COLO668 (cell line): ENCODE data around the gene PLCB4.

Experiments
- DNase-seq: peaks from one replicate; lab custom pipeline; 2025; ENCODE audit not compliant: unreplicated experiment; lab: John Stamatoyannopoulos, UW

PLCB4 gene

DNA sequence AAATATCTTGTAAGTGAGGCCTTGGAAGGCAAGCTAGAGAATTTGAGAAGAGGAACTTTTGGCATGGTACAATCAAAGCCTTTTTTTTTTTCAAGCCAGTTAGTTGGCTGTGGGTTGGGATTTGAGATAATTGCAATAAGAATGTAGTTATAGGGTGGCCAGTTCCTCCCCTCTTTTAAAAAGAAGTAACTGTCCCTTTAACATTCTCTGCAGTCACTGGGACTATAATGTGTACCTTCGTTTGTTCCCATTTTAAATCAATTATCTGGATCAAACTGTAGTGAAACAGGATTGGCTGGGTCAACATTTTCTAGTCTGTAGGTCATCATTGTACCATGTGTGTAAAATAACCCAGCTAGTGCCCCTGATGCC lies 233.2 kb downstream of the PLCB4 start:
- DNase-seq: no peak

DNA sequence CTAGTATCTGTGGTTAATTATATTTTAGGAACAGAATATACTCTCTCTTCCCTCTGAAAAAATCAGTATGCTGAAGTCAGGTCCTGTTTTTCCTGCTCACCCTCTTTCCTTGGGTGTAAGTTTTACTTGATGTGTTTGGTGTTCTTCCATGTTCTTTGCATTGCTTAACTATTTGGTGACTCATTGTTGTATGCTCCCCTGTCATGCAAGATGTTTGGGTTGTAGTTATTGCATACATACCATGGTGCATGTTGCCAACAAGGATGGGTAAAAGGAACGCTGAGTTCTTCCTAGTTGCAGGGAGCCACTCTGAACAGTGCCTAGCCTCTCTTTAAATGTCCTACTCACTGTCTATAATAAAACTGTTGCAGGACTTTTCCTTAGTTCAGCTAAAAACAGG lies 237.6 kb downstream of the PLCB4 start:
- DNase-seq: no peak

GRCh38 chr20:9308056-9308455 lies 239.2 kb downstream of the PLCB4 start:
- DNase-seq: no peak

DNA sequence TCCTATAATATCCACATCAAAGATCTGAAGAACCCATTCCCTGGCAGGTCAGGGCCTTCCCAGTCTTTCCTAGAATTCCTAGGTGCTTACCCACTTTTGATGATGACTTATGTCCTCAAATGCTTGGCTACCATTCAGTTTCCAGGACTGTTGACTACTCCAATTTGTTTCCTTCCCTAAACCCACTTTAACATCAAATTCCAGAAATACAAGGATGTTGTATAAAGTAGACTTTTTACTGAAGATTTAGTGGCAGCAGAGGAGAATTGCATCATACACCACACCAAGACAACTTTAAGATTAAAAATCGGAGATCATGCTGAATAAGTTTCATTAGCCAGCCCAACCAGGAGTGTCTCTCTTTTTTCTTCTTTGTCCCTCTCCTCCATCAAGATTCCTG lies 242.2 kb downstream of the PLCB4 start:
- no peak for DNase-seq

- DNase-seq: no peak
Observed at GRCh38 chr20:9319687-9320384, 250.9 kb downstream of the PLCB4 start.

- no peak for DNase-seq
Observed at GRCh38 chr20:9321007-9321406, 252.1 kb downstream of the PLCB4 start.

- DNase-seq: no peak
Observed at GRCh38 chr20:9322661-9323060, 253.8 kb downstream of the PLCB4 start.

DNA sequence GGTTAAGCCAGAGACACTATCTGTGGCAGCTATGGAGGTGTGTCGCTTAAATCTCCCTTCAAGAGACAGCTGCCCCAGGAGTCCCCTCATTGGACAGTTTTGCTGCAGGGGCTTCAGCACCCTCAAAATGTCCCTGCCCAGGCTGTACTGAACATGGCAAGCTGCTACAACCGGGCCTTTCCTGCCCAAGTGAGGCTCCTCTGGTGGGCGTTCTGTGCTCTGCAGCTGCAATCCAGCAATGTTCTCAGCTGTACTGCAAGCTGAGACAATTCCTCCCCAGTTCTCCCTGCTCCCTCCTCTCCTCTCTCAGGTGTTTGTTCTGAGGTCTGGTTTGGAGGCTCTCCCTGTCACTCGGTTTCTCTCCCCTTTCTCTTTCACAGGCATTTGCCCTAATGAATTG lies 254.7 kb downstream of the PLCB4 start:
- no peak for DNase-seq

GRCh38 chr20:9329355-9330101 lies 260.6 kb downstream of the PLCB4 start:
- DNase-seq: no peak

GRCh38 chr20:9330151-9330550 lies 261.3 kb downstream of the PLCB4 start:
- no peak for DNase-seq

DNA sequence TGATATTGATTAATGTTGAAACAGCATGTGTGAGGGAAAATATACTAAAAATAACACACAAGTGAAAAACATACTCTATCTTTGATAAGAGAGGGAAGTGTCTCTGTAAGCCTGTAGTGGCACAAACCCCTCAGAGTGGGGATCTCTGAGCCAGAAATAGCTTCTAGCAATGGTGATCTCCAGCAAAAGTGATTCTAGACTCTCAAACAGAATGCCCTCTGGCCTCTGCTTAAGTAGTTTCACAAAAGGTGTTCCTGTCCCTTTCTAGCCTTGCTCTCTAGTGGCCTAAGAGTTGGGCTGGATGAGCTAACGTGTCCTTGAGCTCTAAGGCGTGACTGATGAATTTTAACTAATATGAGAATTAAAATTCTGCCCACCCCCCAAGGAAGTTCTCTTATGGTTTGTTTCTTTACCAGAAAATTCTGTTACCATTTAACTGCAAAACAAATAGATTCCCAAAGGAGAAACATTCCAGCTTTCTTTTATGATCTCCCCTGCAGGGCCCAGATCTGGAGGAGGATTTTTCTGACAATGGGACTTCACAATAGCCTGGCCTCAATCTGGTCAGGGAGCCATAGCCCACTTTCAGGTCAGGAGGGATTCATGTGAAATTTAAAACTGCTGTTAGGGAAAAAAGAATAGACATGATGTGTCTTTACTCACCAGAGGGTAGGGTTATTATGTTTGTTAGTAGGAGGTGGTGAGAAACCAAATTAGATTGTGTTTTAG lies 263.0 kb downstream of the PLCB4 start:
- DNase-seq: no peak

DNA sequence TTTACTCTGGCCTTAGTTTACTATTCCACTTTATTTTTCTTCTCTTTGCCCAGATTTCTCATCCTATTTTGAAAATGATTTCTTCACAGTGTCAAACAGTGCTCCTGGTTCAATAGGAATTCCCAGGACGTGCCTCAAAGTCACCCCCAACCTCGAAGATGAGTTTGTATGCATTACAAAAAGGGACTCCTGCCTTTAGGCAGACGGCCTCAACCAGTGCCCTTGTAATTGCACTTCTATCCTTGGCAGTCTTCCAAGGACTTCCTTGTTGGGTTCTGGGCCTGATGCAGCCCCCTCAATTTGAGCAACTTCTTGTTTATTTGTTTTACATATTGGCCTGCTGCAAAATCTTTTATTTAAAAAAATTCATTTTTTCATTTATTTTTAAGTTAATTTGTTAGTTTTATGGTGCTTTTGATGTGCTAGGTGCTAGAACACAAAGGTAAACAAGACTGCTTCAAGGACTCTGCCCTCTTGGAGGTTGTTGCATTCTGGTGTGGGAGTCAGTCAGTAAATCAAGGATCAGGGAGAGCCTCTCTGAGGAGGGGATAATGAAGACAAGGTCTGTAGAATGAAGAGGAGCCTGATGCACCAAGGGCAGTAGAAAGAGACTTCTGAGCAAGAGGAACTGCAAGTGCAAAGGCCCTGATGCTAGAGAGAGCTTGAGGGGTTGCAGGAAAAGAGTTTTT lies 264.0 kb downstream of the PLCB4 start:
- DNase-seq: no peak

DNA sequence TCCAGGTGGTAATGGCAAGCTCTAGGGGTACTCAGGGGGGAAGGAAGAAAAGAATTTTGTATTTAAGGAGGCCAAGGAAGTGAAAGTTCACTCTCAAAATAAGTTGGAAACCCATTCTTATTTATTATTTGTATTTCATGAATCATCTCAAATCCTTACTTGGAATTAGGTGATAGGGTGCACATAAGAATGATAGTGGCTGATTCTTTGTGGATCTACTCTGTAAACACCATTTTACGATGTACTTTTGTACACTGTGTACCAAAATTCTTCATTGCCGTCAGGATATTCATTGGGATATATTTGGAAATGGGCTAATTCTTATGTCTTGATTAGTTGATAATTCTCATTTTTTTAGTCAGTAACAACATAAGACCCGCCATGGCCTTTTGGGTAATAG lies 266.0 kb downstream of the PLCB4 start:
- DNase-seq: no peak

DNA sequence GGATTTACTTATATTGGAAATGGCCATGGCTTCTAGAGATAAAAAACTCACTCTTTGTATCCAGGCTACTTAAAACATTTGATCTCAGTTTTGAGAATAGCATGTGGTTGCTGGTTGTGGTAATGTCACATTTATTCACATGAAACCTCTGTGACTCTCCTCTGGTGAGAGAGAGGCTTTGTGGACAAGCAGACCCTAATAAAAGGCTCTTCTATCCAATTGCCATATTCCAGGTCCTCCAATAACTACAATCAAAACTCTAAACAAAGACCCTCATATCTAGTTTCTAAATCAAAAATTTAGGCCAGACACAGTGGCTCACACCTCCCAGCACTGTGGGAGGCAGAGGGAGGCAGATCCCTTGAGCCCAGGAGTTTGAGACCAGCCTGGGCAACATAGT lies 269.2 kb downstream of the PLCB4 start:
- no peak for DNase-seq

DNA sequence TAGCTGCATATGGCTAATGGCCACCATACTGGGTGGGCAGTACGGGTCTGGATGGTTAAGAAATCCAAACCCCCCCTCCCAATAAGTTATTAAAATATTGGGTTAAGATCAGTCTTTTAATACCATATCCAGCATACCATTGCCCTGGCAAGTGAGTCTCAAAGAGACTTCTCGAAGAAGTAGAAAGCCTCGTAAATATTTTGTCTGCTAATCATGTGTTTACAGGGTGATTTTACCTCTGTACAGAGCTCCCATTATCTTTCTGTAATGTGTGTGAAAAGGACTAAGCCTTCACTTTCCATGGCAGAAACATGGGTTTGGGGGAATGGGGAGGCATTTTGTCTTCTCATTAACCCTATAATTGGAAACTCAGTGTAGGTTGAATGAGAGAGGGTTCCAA lies 270.8 kb downstream of the PLCB4 start:
- no peak for DNase-seq

GRCh38 chr20:9342651-9343050 lies 273.8 kb downstream of the PLCB4 start:
- no peak for DNase-seq

DNA sequence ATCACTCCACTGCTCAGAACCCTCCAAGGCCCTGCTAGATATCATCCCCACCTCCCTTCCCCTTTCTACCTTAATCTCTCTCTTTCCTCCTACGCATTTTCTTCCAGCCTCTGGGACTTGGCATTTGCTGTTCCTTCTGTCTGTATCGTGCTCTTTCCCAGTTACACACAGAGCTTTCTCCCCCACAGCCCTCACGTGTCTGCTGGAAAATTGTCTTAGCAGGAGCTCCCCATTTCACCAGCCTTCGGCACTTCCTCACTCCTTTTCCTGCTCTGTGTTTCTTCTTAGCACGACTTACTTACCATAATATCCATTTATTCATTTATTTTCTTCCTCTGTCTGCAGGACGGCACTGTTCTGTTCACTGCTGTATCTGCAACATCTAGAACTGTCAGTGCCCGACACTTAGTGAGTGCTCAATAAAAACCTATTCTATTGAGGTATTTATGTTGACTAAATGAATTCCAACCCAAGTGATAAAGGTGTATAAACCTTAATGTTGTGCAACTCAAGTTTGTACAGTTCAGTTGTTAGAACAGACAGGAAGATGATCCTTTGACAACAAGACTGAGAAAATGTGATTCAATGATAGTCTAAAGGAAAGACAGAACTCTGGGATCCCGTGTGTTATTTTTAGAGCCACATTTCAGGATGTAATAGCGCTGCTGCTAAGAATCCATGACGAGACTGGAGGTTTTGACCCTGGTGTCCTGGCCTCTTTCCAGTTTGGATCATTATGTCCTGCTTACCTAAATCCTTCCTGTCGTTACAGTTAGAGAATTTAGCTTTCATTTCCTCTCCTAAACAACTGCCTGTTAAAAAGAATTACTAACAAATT lies 275.4 kb downstream of the PLCB4 start:
- DNase-seq: no peak

DNA sequence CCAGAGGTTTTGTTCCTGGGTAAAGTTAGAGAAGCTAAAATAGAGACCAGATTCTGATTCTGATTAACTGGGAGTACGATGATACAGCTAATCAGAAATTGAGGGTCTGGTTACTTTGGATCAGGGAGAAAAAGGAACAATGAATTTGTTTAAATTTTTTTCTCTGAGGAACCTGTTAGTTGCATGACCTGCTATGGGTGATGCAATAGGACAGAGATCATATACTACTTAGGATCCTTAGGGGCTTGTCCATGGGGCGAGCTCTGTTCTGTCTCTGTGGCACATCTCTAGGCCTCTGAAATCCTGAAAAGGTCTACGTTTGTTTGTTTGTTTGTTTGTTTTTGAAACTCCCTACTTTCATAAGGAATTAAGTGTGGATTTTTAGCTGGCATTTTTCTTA lies 279.4 kb downstream of the PLCB4 start:
- DNase-seq: no peak

- DNase-seq: no peak
Observed at GRCh38 chr20:9348747-9349146, 279.9 kb downstream of the PLCB4 start.

GRCh38 chr20:9349249-9349648 lies 280.4 kb downstream of the PLCB4 start:
- no peak for DNase-seq

DNA sequence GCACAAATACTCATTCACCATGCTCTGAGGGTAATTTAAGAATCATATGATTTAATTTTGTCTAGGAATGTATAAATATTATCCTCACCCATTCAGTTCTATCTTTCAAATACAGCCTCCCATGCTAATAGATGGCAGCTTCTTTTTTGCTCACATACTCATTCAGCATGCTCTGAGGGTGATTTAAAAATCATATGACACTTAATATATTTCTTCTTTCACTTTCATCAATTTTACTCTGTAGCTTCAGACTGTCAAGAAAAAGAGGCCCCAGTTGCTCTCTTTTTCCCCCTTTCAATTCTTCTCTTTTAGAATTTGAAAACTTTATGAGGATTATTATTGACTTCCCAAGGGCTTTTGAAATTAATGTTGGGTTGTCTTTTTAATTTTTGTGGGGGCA lies 283.9 kb downstream of the PLCB4 start:
- no peak for DNase-seq
